HEK293 (cell line): ENCODE data around the gene TINAGL1.
A peak's percentile ranks its signal among the peaks of the same experiment; 100 is the strongest.

Source experiments
- CTCF ChIP-seq: fragments of 450-650 bp; formaldehyde crosslinking; IDR thresholded peaks from 2 replicates; pipeline ENCODE4 v1.5.1; 2016; ENCODE audit warnings: missing biosample characterization, missing genetic modification characterization
- PRDM1 ChIP-seq: fragments of 450-650 bp; formaldehyde crosslinking; IDR thresholded peaks from 2 replicates; pipeline ENCODE4; 2016; ENCODE audit warnings: missing biosample characterization, missing genetic modification characterization
- ZBTB49 ChIP-seq: fragments of 450-650 bp; formaldehyde crosslinking; IDR thresholded peaks from 2 replicates; pipeline ENCODE4 v1.5.1; 2016; ENCODE audit warnings: missing biosample characterization, missing genetic modification characterization, low read depth
- ZBTB6 ChIP-seq: fragments of 450-650 bp; formaldehyde crosslinking; IDR thresholded peaks from 2 replicates; pipeline ENCODE4 v1.5.1; 2017; ENCODE audit warnings: missing biosample characterization, missing genetic modification characterization
- ZNF221 ChIP-seq: fragments of 450-650 bp; formaldehyde crosslinking; IDR thresholded peaks from 2 replicates; pipeline ENCODE4 v1.5.1; 2017; ENCODE audit warnings: missing biosample characterization, missing genetic modification characterization, borderline replicate concordance
- ZNF274 ChIP-seq, 2 experiments: fragments of 200-500 bp in 1 of 2; fragments of 450-650 bp in 1 of 2; sonication (Bioruptor generic) in 1 of 2; formaldehyde crosslinking in 1 of 2; IDR thresholded peaks; 2 replicates each; pipeline versions ENCODE4 v1.5.1 to v1.6.1; 2014 to 2016; ENCODE audit warnings: borderline replicate concordance in 1 of 2, inconsistent platforms in 1 of 2, low read length in 1 of 2, missing biosample characterization in 1 of 2, missing genetic modification characterization in 1 of 2
- ZNF416 ChIP-seq: fragments of 450-650 bp; formaldehyde crosslinking; IDR thresholded peaks from 2 replicates; pipeline ENCODE4 v1.5.1; 2016; ENCODE audit warnings: missing biosample characterization, missing genetic modification characterization
- ZNF664 ChIP-seq: fragments of 450-650 bp; formaldehyde crosslinking; IDR thresholded peaks from 2 replicates; pipeline ENCODE4 v1.5.1; 2016; ENCODE audit warnings: missing biosample characterization, missing genetic modification characterization
- ZNF707 ChIP-seq: fragments of 450-650 bp; formaldehyde crosslinking; IDR thresholded peaks from 2 replicates; pipeline ENCODE4 v1.5.1; 2016; ENCODE audit warnings: missing biosample characterization, missing genetic modification characterization
- TF ChIP-seq, protein P1 (sequence below): fragments of 450-650 bp; formaldehyde crosslinking; IDR thresholded peaks from 2 replicates; pipeline ENCODE4 v1.5.1; 2017; ENCODE audit warnings: missing biosample characterization, missing genetic modification characterization
- TF ChIP-seq, protein P2 (sequence below): fragments of 450-650 bp; formaldehyde crosslinking; IDR thresholded peaks from 2 replicates; pipeline ENCODE4 v1.5.1; 2016; ENCODE audit warnings: missing biosample characterization, missing genetic modification characterization
- TF ChIP-seq, protein P3 (sequence below): fragments of 450-650 bp; formaldehyde crosslinking; IDR thresholded peaks from 2 replicates; pipeline ENCODE4 v1.5.1; 2016; ENCODE audit warnings: missing biosample characterization, missing genetic modification characterization
- TF ChIP-seq, protein P4 (sequence below): fragments of 450-650 bp; formaldehyde crosslinking; IDR thresholded peaks from 2 replicates; pipeline ENCODE4 v1.5.1; 2016; ENCODE audit warnings: missing biosample characterization, missing genetic modification characterization
- TF ChIP-seq, protein P5 (sequence below): fragments of 450-650 bp; formaldehyde crosslinking; IDR thresholded peaks from 2 replicates; pipeline ENCODE4 v1.5.1; 2016; ENCODE audit warnings: missing biosample characterization, missing genetic modification characterization

GRCh38 chr1:31577515-31578192 is 1.3 kb downstream of the TINAGL1 start:
- TF ChIP-seq ZNF416, result no peak
- TF ChIP-seq CTCF, result no peak
- TF ChIP-seq, protein P1, sequence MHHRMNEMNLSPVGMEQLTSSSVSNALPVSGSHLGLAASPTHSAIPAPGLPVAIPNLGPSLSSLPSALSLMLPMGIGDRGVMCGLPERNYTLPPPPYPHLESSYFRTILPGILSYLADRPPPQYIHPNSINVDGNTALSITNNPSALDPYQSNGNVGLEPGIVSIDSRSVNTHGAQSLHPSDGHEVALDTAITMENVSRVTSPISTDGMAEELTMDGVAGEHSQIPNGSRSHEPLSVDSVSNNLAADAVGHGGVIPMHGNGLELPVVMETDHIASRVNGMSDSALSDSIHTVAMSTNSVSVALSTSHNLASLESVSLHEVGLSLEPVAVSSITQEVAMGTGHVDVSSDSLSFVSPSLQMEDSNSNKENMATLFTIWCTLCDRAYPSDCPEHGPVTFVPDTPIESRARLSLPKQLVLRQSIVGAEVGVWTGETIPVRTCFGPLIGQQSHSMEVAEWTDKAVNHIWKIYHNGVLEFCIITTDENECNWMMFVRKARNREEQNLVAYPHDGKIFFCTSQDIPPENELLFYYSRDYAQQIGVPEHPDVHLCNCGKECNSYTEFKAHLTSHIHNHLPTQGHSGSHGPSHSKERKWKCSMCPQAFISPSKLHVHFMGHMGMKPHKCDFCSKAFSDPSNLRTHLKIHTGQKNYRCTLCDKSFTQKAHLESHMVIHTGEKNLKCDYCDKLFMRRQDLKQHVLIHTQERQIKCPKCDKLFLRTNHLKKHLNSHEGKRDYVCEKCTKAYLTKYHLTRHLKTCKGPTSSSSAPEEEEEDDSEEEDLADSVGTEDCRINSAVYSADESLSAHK, result no peak
- TF ChIP-seq PRDM1, result peak; percentile 62
- no peak for TF ChIP-seq ZNF274 (IDR thresholded peaks at IDR 0.05; ENCODE audit: low read length)
- no peak for TF ChIP-seq ZNF274 (tag by site-specific recombination; IDR thresholded peaks at IDR 0.05; ENCODE audit: borderline replicate concordance)
- TF ChIP-seq, protein P2, sequence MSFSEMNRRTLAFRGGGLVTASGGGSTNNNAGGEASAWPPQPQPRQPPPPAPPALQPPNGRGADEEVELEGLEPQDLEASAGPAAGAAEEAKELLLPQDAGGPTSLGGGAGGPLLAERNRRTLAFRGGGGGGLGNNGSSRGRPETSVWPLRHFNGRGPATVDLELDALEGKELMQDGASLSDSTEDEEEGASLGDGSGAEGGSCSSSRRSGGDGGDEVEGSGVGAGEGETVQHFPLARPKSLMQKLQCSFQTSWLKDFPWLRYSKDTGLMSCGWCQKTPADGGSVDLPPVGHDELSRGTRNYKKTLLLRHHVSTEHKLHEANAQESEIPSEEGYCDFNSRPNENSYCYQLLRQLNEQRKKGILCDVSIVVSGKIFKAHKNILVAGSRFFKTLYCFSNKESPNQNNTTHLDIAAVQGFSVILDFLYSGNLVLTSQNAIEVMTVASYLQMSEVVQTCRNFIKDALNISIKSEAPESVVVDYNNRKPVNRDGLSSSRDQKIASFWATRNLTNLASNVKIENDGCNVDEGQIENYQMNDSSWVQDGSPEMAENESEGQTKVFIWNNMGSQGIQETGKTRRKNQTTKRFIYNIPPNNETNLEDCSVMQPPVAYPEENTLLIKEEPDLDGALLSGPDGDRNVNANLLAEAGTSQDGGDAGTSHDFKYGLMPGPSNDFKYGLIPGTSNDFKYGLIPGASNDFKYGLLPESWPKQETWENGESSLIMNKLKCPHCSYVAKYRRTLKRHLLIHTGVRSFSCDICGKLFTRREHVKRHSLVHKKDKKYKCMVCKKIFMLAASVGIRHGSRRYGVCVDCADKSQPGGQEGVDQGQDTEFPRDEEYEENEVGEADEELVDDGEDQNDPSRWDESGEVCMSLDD (tag by site-specific recombination), result no peak
- no peak for TF ChIP-seq ZNF664
- TF ChIP-seq ZNF707 (tag by site-specific recombination), result no peak
- TF ChIP-seq, protein P3, sequence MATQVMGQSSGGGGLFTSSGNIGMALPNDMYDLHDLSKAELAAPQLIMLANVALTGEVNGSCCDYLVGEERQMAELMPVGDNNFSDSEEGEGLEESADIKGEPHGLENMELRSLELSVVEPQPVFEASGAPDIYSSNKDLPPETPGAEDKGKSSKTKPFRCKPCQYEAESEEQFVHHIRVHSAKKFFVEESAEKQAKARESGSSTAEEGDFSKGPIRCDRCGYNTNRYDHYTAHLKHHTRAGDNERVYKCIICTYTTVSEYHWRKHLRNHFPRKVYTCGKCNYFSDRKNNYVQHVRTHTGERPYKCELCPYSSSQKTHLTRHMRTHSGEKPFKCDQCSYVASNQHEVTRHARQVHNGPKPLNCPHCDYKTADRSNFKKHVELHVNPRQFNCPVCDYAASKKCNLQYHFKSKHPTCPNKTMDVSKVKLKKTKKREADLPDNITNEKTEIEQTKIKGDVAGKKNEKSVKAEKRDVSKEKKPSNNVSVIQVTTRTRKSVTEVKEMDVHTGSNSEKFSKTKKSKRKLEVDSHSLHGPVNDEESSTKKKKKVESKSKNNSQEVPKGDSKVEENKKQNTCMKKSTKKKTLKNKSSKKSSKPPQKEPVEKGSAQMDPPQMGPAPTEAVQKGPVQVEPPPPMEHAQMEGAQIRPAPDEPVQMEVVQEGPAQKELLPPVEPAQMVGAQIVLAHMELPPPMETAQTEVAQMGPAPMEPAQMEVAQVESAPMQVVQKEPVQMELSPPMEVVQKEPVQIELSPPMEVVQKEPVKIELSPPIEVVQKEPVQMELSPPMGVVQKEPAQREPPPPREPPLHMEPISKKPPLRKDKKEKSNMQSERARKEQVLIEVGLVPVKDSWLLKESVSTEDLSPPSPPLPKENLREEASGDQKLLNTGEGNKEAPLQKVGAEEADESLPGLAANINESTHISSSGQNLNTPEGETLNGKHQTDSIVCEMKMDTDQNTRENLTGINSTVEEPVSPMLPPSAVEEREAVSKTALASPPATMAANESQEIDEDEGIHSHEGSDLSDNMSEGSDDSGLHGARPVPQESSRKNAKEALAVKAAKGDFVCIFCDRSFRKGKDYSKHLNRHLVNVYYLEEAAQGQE (tag by site-specific recombination), result no peak
- TF ChIP-seq, protein P4, sequence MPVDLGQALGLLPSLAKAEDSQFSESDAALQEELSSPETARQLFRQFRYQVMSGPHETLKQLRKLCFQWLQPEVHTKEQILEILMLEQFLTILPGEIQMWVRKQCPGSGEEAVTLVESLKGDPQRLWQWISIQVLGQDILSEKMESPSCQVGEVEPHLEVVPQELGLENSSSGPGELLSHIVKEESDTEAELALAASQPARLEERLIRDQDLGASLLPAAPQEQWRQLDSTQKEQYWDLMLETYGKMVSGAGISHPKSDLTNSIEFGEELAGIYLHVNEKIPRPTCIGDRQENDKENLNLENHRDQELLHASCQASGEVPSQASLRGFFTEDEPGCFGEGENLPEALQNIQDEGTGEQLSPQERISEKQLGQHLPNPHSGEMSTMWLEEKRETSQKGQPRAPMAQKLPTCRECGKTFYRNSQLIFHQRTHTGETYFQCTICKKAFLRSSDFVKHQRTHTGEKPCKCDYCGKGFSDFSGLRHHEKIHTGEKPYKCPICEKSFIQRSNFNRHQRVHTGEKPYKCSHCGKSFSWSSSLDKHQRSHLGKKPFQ, result no peak
- no peak for TF ChIP-seq ZNF221 (tag by site-specific recombination)
- TF ChIP-seq ZBTB49 (tag by site-specific recombination), result no peak
- TF ChIP-seq ZBTB6, result no peak
- TF ChIP-seq, protein P5, sequence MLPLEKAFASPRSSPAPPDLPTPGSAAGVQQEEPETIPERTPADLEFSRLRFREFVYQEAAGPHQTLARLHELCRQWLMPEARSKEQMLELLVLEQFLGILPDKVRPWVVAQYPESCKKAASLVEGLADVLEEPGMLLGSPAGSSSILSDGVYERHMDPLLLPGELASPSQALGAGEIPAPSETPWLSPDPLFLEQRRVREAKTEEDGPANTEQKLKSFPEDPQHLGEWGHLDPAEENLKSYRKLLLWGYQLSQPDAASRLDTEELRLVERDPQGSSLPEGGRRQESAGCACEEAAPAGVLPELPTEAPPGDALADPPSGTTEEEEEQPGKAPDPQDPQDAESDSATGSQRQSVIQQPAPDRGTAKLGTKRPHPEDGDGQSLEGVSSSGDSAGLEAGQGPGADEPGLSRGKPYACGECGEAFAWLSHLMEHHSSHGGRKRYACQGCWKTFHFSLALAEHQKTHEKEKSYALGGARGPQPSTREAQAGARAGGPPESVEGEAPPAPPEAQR (tag by site-specific recombination), result no peak
